Esophagus (tissue), 2 donors: ENCODE measurements around the gene LTB4R. TPM values are rescaled to one million over a fixed set of nuclear protein-coding genes. Genes with fewer than 3 reads are reported as not detected.
"Not testable (repeated sequence)": the region's sequence is repeated elsewhere in the genome, so short reads cannot be mapped to it uniquely, and the experiment has no call there.

Experiments used
- H3K27ac ChIP-seq, 2 donors: one replicate each; pipeline ENCODE4 v1.5.1; 2013; ENCODE audit warnings: low read depth in 2 of 2, mild to moderate bottlenecking in 2 of 2, inconsistent platforms in 1 of 2, low read length in 1 of 2, moderate library complexity in 1 of 2
- H3K27me3 ChIP-seq, 2 donors: one replicate each; pipeline ENCODE4 v1.6.1; 2013; ENCODE audit warnings: low read length in 2 of 2, control low read depth in 1 of 2, mild to moderate bottlenecking in 1 of 2; ENCODE audit not compliant: insufficient read depth in 2 of 2, control insufficient read depth in 1 of 2
- H3K36me3 ChIP-seq, 2 donors: one replicate each; pipeline ENCODE4 v1.6.1; 2013; ENCODE audit warnings: low read length in 1 of 2; ENCODE audit not compliant: control insufficient read depth in 2 of 2, insufficient read depth in 2 of 2
- H3K4me1 ChIP-seq, 2 donors: one replicate each; pipeline ENCODE4 v1.6.1; 2013; ENCODE audit warnings: low read length in 1 of 2; ENCODE audit not compliant: control insufficient read depth in 2 of 2, insufficient read depth in 2 of 2
- H3K4me3 ChIP-seq, 2 donors: one replicate each; pipeline ENCODE4 v1.5.1; 2013; ENCODE audit warnings: low read length in 2 of 2, mild to moderate bottlenecking in 2 of 2, low read depth in 1 of 2, moderate library complexity in 1 of 2
- H3K9me3 ChIP-seq, 2 donors: one replicate each; pipeline ENCODE4 v1.6.1; 2013; ENCODE audit warnings: mild to moderate bottlenecking in 2 of 2, low read depth in 1 of 2, low read length in 1 of 2, moderate library complexity in 1 of 2; ENCODE audit not compliant: control insufficient read depth in 2 of 2, insufficient read depth in 1 of 2
- WGBS, 2 donors: extraction: QIAGEN DNeasy Blood & Tissue Kit; methylation state at CpG; one replicate each; pipeline ENCODE4 v1.1.7; 2013; 5-methylcytosine and 5-hydroxymethylcytosine counted together
- polyA plus RNA-seq, 2 donors: library from polyadenylated mRNA; stranded (reverse); fragments of 200-250 nt; gene quantifications; one replicate each; pipeline ENCODE4 v1.2.3, GENCODE V29; 2013
- donor health status: healthy with polysubstance abuse.
- donor health status: Bipolar disorder and iron deficiency.

Gene LTB4R
- polyA plus RNA-seq, 2 donors, result 63.3 to 73.6 TPM

- 75 to 80% methylated on average over 5 of the region's 5 CpGs for WGBS, 2 donors
- Histone ChIP-seq H3K4me3 (no peak overlapping the region), H3K9me3 (no peaks in the 10 kb centered on the region), H3K27me3 (no peaks in the 10 kb centered on the region), H3K36me3 (no peaks in the 10 kb centered on the region), H3K27ac (no peak overlapping the region), H3K4me1 (peaks cover 0 to 3% of the 10 kb centered on the region in 2 donors)
Observed at GRCh38 chr14:24349742-24350141, 38.4 kb downstream of the LTB4R start.

DNA sequence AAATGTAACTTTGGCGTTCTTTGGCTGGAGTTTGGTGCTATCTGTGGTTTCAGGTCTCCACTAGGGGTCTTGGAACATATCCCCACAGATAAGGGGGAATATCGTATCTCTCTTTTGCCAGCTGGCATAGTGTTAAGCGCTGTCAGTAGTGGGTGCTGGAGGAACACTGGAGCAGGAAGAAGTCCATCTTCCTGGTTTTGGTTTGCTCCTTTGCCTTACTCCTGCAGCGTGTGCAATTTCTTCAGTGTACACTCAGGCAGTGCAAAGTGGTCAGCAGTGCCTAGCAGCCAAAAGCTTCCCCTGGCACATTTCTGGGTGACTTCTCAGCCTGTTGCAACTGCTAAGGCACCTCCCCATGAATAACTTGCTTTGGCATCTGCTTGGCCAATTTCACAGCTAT lies 40.2 kb downstream of the LTB4R start:
- H3K4me1 ChIP-seq, result peaks cover 0 to 3% of the 10 kb centered on the region in 2 donors
- no peak overlapping the region for H3K27ac ChIP-seq
- H3K36me3 ChIP-seq, result no peaks in the 10 kb centered on the region
- no peaks in the 10 kb centered on the region for H3K9me3 ChIP-seq
- 15 to 31% methylated on average over 4 of the region's 4 CpGs for whole genome bisulfite sequencing, 2 donors
- no peaks in the 10 kb centered on the region for H3K27me3 ChIP-seq
- no peak overlapping the region for H3K4me3 ChIP-seq

DNA sequence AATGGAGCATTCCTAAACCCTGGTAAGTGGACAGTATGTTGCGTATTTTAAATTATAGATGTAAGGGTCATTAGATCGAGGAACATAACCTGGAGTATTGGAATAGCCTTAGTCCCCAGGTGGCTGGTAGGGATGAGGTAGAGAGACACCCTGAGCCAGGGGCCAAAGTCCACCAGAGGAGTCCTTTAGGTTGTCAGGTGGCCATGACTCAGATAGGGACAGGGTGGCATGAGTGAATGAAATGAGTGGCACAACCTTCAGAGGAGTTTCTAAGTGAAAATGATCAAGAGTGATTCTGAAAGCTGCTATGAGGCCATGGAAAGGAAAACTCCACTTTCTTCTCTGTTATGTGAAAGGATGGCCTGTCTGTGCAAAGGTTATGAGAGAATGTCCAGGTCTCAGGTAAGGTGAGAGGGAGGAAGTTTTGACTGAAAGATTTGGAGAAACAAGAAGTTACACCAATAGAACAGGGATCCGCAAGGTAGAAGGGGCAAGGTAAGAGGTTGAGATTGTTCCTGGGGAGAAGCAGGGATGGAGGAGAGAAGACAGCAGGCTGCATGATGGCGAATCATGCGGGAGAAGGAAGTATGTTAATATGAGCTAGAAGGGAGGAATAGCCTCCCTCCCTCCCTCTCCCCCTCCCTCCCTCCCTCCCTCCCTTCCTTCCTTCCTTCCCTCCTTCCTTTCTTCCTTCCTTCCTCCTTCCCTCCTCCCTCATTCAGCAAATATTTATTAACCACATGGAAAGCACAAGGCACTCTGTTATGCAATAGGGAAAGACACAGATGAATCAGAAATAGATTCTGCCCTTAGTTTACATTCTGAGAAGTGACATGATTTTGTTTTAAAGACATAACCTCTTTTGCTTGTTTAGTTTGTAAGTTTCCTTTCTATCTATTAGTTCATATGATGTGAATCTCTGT lies 42.5 kb downstream of the LTB4R start:
- H3K27ac ChIP-seq, result no peak overlapping the region
- no peaks in the 10 kb centered on the region for H3K36me3 ChIP-seq
- 66 to 86% methylated on average over 5 of the region's 5 CpGs for WGBS, 2 donors
- peaks cover 0 to 3% of the 10 kb centered on the region in 2 donors for H3K4me1 ChIP-seq
- H3K4me3 ChIP-seq, result no peak overlapping the region
- no peaks in the 10 kb centered on the region for H3K9me3 ChIP-seq
- no peaks in the 10 kb centered on the region for H3K27me3 ChIP-seq

- H3K9me3 ChIP-seq, H3K27me3 ChIP-seq, H3K4me1 ChIP-seq, H3K36me3 ChIP-seq, H3K4me3 ChIP-seq: not testable (repeated sequence)
- H3K27ac ChIP-seq, result peak overlapping the region in 1 of 2 donors; percentile 22
- 74 to 76% methylated on average over 3 of the region's 3 CpGs for WGBS, 2 donors
Observed at GRCh38 chr14:24354482-24354825, 43.2 kb downstream of the LTB4R start.

- Histone ChIP-seq H3K4me3 (no peak overlapping the region), H3K36me3 (no peaks in the 10 kb centered on the region), H3K9me3 (no peaks in the 10 kb centered on the region), H3K27ac (no peak overlapping the region), H3K4me1 (peaks cover 0 to 3% of the 10 kb centered on the region in 2 donors), H3K27me3 (no peaks in the 10 kb centered on the region)
- WGBS, 2 donors, result 89 to 94% methylated on average over 7 of the region's 7 CpGs
Observed at GRCh38 chr14:24355009-24355408, 43.7 kb downstream of the LTB4R start.

GRCh38 chr14:24356208-24356607 lies 44.9 kb downstream of the LTB4R start:
- no peaks in the 10 kb centered on the region for H3K36me3 ChIP-seq
- no peaks in the 10 kb centered on the region for H3K9me3 ChIP-seq
- peaks cover 0 to 3% of the 10 kb centered on the region in 2 donors for H3K4me1 ChIP-seq
- H3K27ac ChIP-seq, result no peak overlapping the region
- no peaks in the 10 kb centered on the region for H3K27me3 ChIP-seq
- H3K4me3 ChIP-seq, result no peak overlapping the region
- WGBS, 2 donors, result 92 to 95% methylated on average over 4 of the region's 4 CpGs

DNA sequence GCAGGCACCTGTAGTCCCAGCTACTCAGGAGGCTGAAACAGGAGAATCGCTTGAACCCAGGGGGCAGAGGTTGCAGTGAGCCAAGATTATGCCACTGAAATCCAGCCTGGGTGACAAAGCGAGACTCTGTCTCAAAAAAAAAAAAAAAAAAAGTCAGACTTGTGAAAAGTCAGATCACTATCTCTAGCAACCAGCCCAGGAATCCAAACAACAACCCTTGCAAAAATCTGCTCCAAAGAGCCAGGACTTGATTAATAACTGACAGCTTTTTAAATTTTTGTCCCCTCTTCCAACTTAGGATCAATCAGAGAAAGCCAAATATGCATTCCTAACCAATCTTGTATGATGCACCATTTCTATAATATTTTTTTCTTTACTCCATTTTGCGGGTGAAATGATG lies 49.0 kb downstream of the LTB4R start:
- Histone ChIP-seq H3K27me3 (no peaks in the 10 kb centered on the region), H3K4me1 (no peaks in the 10 kb centered on the region), H3K4me3 (no peak overlapping the region), H3K27ac (no peak overlapping the region), H3K9me3 (no peaks in the 10 kb centered on the region), H3K36me3 (no peaks in the 10 kb centered on the region)
- 89 to 99% methylated on average over 3 of the region's 3 CpGs for WGBS, 2 donors

GRCh38 chr14:24361326-24361725 lies 50.0 kb downstream of the LTB4R start:
- Histone ChIP-seq H3K9me3 (no peaks in the 10 kb centered on the region), H3K4me1 (no peaks in the 10 kb centered on the region), H3K27me3 (no peaks in the 10 kb centered on the region), H3K27ac (no peak overlapping the region), H3K36me3 (no peaks in the 10 kb centered on the region), H3K4me3 (no peak overlapping the region)
- 76 to 81% methylated on average over 2 of the region's 2 CpGs for WGBS, 2 donors

DNA sequence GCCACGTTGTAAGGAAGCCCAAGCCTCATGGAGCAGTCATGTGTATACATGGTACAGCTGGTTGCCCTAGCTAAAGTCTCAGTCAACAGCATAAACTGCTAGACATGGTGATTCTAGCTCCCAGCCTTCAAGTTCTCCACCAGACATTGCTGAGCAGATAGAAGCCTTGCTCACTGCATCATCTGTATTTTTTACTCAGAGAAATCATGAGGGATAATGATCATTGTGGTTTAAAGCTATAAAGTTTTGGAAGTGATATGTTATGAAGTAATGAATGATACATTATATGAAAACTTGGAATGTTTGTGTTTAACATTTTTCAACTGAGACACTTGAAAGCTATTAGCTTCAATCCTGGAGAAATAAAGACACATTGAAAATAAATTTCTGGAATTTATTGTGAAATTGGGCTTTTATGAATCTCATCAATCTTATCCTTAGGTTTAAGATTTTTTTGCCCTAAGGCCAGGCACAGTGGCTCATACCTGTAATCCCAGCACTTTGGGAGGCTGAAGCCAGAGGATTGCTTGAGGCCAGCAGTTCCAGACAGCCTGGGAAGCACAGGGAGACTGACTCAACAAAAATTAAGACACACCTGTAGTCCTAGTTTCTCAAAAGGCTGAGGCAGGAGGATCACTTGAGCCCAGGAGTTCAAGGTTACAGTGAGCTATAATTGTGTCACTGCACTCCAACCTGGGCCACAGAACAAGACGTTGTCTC lies 51.1 kb downstream of the LTB4R start:
- H3K27me3 ChIP-seq, result no peaks in the 10 kb centered on the region
- 55 to 57% methylated on average over 2 of the region's 2 CpGs for WGBS, 2 donors
- H3K4me1 ChIP-seq, result peaks cover 0 to 5% of the 10 kb centered on the region in 2 donors
- H3K27ac ChIP-seq, result no peak overlapping the region
- no peaks in the 10 kb centered on the region for H3K9me3 ChIP-seq
- no peak overlapping the region for H3K4me3 ChIP-seq
- H3K36me3 ChIP-seq, result no peaks in the 10 kb centered on the region
